H9 (cell line): ENCODE data around the gene C19orf25. TPM values are rescaled to one million over a fixed set of nuclear protein-coding genes. Genes with fewer than 3 reads are reported as not detected.

ENCODE experiments used
- DNase-seq: peaks from one replicate; pipeline ENCODE4 v3.0.0-alpha.2; 2017
- H2AFZ ChIP-seq: one replicate; pipeline ENCODE4 v1.6.1; 2013; ENCODE audit warnings: mild to moderate bottlenecking, low read length, control low read depth, moderate library complexity
- H2AK5ac ChIP-seq: 2 replicates; pipeline ENCODE4 v1.6.1; 2013; ENCODE audit warnings: low read length, control low read depth, mixed read lengths; ENCODE audit not compliant: insufficient read length
- H2BK120ac ChIP-seq: one replicate; pipeline ENCODE4 v1.6.1; 2013; ENCODE audit warnings: low read depth, mild to moderate bottlenecking, low read length, control low read depth, inconsistent platforms; ENCODE audit not compliant: poor library complexity, severe bottlenecking
- H2BK12ac ChIP-seq: 2 replicates; pipeline ENCODE4 v1.6.1; 2013; ENCODE audit warnings: low read length, control low read depth, mixed read lengths, low read depth; ENCODE audit not compliant: insufficient read length
- H2BK15ac ChIP-seq: 2 replicates; pipeline ENCODE4 v1.6.1; 2013; ENCODE audit warnings: low read depth, low read length, control low read depth
- H2BK20ac ChIP-seq: one replicate; pipeline ENCODE4 v1.6.1; 2013; ENCODE audit warnings: low read depth, mild to moderate bottlenecking, low read length, control low read depth, inconsistent platforms; ENCODE audit not compliant: poor library complexity, severe bottlenecking
- H2BK5ac ChIP-seq: 2 replicates; pipeline ENCODE4 v1.6.1; 2013; ENCODE audit warnings: low read length, control low read depth, mixed read lengths; ENCODE audit not compliant: insufficient read length
- H3K14ac ChIP-seq: 2 replicates; pipeline ENCODE4 v1.6.1; 2013; ENCODE audit warnings: low read length, control low read depth; ENCODE audit not compliant: insufficient read depth
- H3K18ac ChIP-seq: 2 replicates; pipeline ENCODE4 v1.6.1; 2013; ENCODE audit warnings: low read depth, mild to moderate bottlenecking, mixed read lengths, low read length, control low read depth; ENCODE audit not compliant: insufficient read length
- H3K23ac ChIP-seq: 2 replicates; pipeline ENCODE4 v1.6.1; 2013; ENCODE audit warnings: low read length, control low read depth, mixed read lengths, low read depth; ENCODE audit not compliant: insufficient read length
- H3K23me2 ChIP-seq: 2 replicates; pipeline ENCODE4 v1.6.1; 2013; ENCODE audit warnings: low read depth, mild to moderate bottlenecking, mixed read lengths, low read length, control low read depth; ENCODE audit not compliant: insufficient read length, poor library complexity, severe bottlenecking
- H3K27ac ChIP-seq: 2 replicates; pipeline ENCODE4 v1.5.1; 2013; ENCODE audit warnings: low read length, control low read depth, mixed read lengths, low read depth; ENCODE audit not compliant: insufficient read length
- H3K27me3 ChIP-seq: 2 replicates; pipeline ENCODE4 v1.6.1; 2013; ENCODE audit warnings: low read length, control low read depth, inconsistent platforms; ENCODE audit not compliant: insufficient read depth
- H3K4ac ChIP-seq: 2 replicates; pipeline ENCODE4 v1.6.1; 2013; ENCODE audit warnings: low read depth, mild to moderate bottlenecking, control low read depth, inconsistent platforms, low read length, moderate library complexity
- H3K4me1 ChIP-seq: 2 replicates; pipeline ENCODE4 v1.6.1; 2013; ENCODE audit warnings: low read length, control low read depth, inconsistent platforms; ENCODE audit not compliant: insufficient read depth
- H3K4me2 ChIP-seq: 2 replicates; pipeline ENCODE4 v1.6.1; 2013; ENCODE audit warnings: low read length, control low read depth, mixed read lengths; ENCODE audit not compliant: insufficient read length, insufficient read depth
- H3K56ac ChIP-seq: 2 replicates; pipeline ENCODE4 v1.6.1; 2013; ENCODE audit warnings: low read depth, mild to moderate bottlenecking, mixed read lengths, low read length, control low read depth; ENCODE audit not compliant: insufficient read length
- H3K79me1 ChIP-seq: 2 replicates; pipeline ENCODE4 v1.6.1; 2013; ENCODE audit warnings: low read depth, mild to moderate bottlenecking, moderate library complexity, low read length, control low read depth, inconsistent platforms; ENCODE audit not compliant: insufficient read depth, poor library complexity, severe bottlenecking
- H3K79me2 ChIP-seq: 2 replicates; pipeline ENCODE4 v1.6.1; 2013; ENCODE audit warnings: low read length, control low read depth, inconsistent platforms; ENCODE audit not compliant: insufficient read depth
- H3K9ac ChIP-seq: 2 replicates; pipeline ENCODE4 v1.6.1; 2013; ENCODE audit warnings: low read length, control low read depth, mixed read lengths; ENCODE audit not compliant: insufficient read length; ENCODE audit errors: extremely low read depth
- H3K9me3 ChIP-seq: one replicate; pipeline ENCODE4 v1.6.1; 2013; ENCODE audit warnings: low read depth, low read length, inconsistent platforms; ENCODE audit not compliant: control insufficient read depth
- H3T11ph ChIP-seq: one replicate; pipeline ENCODE4 v1.6.1; 2013; ENCODE audit warnings: mild to moderate bottlenecking, low read length, control low read depth, inconsistent platforms
- H4K20me1 ChIP-seq: one replicate; pipeline ENCODE4 v1.6.1; 2013; ENCODE audit not compliant: control insufficient read depth, insufficient read length, insufficient read depth
- H4K5ac ChIP-seq: 2 replicates; pipeline ENCODE4 v1.6.1; 2013; ENCODE audit warnings: low read depth, mild to moderate bottlenecking, mixed read lengths, low read length, control low read depth; ENCODE audit not compliant: insufficient read length
- H4K8ac ChIP-seq: replicated peaks from 2 replicates; pipeline ENCODE4 v1.6.1; 2013; ENCODE audit warnings: low read length, control low read depth, mixed read lengths, low read depth; ENCODE audit not compliant: insufficient read length
- H4K91ac ChIP-seq: 2 replicates; pipeline ENCODE4 v1.6.1; 2013; ENCODE audit warnings: low read depth, mild to moderate bottlenecking, moderate library complexity, mixed read lengths, low read length, control low read depth; ENCODE audit not compliant: insufficient read length
- H3K27ac Mint-ChIP-seq, 3 experiments: 2 replicates in 2 of 3; 3 replicates in 1 of 3; pipeline ENCODE4 v1.8.0; 2020 to 2021; ENCODE audit warnings: mixed read lengths in 3 of 3, mild to moderate bottlenecking in 1 of 3, moderate library complexity in 1 of 3
- H3K27me3 Mint-ChIP-seq: 2 replicates; pipeline ENCODE4 v1.8.0; 2021; ENCODE audit warnings: low read depth, mild to moderate bottlenecking, moderate library complexity, mixed read lengths
- H3K36me3 Mint-ChIP-seq, 3 experiments: 2 replicates in 2 of 3; 3 replicates in 1 of 3; pipeline ENCODE4 v1.8.0; 2020 to 2021; ENCODE audit warnings: low read depth in 3 of 3, mixed read lengths in 3 of 3; ENCODE audit not compliant: insufficient read depth in 1 of 3
- H3K4me1 Mint-ChIP-seq, 2 experiments: 2 replicates each; pipeline ENCODE4 v1.8.0; 2020; ENCODE audit warnings: mixed read lengths in 2 of 2
- H3K4me3 Mint-ChIP-seq, 2 experiments: 2 replicates in 1 of 2; 3 replicates in 1 of 2; pipeline ENCODE4 v1.8.0; 2020 to 2021; ENCODE audit warnings: mild to moderate bottlenecking in 2 of 2, mixed read lengths in 2 of 2, moderate library complexity in 1 of 2
- H3K9me3 Mint-ChIP-seq, 2 experiments: 2 replicates in 1 of 2; 3 replicates in 1 of 2; pipeline ENCODE4 v1.8.0; 2020; ENCODE audit warnings: mild to moderate bottlenecking in 2 of 2, mixed read lengths in 2 of 2, moderate library complexity in 1 of 2
- CTCF ChIP-seq: fragments of 200-600 bp; sonication (generic); conservative IDR thresholded peaks from 3 replicates; pipeline ENCODE4 v1.8.0; 2021; ENCODE audit warnings: antibody characterized with exemption, mild to moderate bottlenecking
- WGBS: extraction: QIAGEN DNeasy Blood & Tissue Kit; methylation state at CpG from one replicate; pipeline ENCODE4 v1.1.7; 2013; ENCODE audit warnings: missing lambda C conversion rate, low lambda C conversion rate, mixed read lengths; ENCODE audit not compliant: insufficient read length; ENCODE audit errors: extremely low coverage; 5-methylcytosine and 5-hydroxymethylcytosine counted together
- total RNA-seq: library from RNA; stranded (reverse); gene quantifications from 2 replicates; pipeline ENCODE4 v1.2.1, GENCODE V29; 2021

The C19orf25 gene
- total RNA-seq, 1 experiment from 2014 or later = 36.8 TPM

DNA sequence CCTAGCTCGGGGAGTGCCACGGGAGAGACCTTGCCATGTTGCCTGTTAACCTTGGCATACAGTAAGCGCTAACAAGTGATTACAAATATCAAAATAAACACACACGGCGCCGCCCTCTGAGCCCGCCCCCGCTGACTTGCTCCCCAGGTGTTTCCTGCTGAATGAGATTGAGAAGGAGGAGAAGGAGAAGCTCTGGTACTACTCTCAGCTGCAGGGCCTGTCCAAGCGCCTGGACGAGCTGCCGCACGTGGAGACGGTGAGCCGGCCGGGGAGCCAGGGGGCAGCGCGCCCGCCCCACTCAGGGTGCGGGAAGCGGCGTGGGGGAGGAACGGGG lies 24.0 kb downstream of the C19orf25 start:
- H2AK5ac ChIP-seq = no peak overlapping the region
- no peaks in the 10 kb centered on the region for H3K79me2 ChIP-seq
- peaks cover 12 to 37% of the 10 kb centered on the region in 2 experiments for H3K4me1 Mint-ChIP-seq
- peak overlapping the region in 1 of 2 experiments; percentile 60; a peak in 2 of 5 replicates for H3K4me3 Mint-ChIP-seq
- H3K36me3 Mint-ChIP-seq = peaks cover 0 to 13% (median 5%) of the 10 kb centered on the region in 3 experiments; a peak in 3 of 7 replicates
- H3K4me1 ChIP-seq = no peaks in the 10 kb centered on the region; the same call in 1 of the 2 replicates
- no peak overlapping the region for H2BK120ac ChIP-seq
- H3K4me2 ChIP-seq = no peak overlapping the region
- H2AFZ ChIP-seq = no peak overlapping the region
- no peak overlapping the region for H2BK20ac ChIP-seq
- DNase-seq = no peak
- no peak overlapping the region for H3T11ph ChIP-seq
- H3K27me3 ChIP-seq = peaks cover 10% of the 10 kb centered on the region; the same call in 1 of the 2 replicates
- no peak overlapping the region for H3K4ac ChIP-seq
- no peak overlapping the region for H4K91ac ChIP-seq
- no peak overlapping the region for H3K27ac Mint-ChIP-seq
- no peak overlapping the region for H4K5ac ChIP-seq
- H4K8ac ChIP-seq = no peak overlapping the region
- no peak overlapping the region for H2BK12ac ChIP-seq
- H3K9ac ChIP-seq = no peak overlapping the region
- H2BK5ac ChIP-seq = no peak overlapping the region
- no peak overlapping the region for H3K56ac ChIP-seq
- no peak for TF ChIP-seq CTCF
- peaks cover 15% of the 10 kb centered on the region for H3K23me2 ChIP-seq
- no peak overlapping the region for H3K27ac ChIP-seq
- H3K9me3 Mint-ChIP-seq = no peaks in the 10 kb centered on the region; a peak in 1 of 5 replicates
- H3K23ac ChIP-seq = no peak overlapping the region
- H4K20me1 ChIP-seq = no peaks in the 10 kb centered on the region
- no peak overlapping the region for H3K14ac ChIP-seq
- no CpG with 5 or more reads among the region's 22 CpGs for WGBS
- H3K9me3 ChIP-seq = no peaks in the 10 kb centered on the region
- no peak overlapping the region for H3K18ac ChIP-seq
- H3K27me3 Mint-ChIP-seq = peaks cover 82% of the 10 kb centered on the region
- no peak overlapping the region for H2BK15ac ChIP-seq
- no peaks in the 10 kb centered on the region for H3K79me1 ChIP-seq
